Placental epithelial cell (primary cell): ENCODE results near the gene CPLANE2. TPM values are rescaled to one million over a fixed set of nuclear protein-coding genes. Genes with fewer than 3 reads are reported as not detected.

Source experiments
- small RNA-seq: library from RNA; depleted of rRNA; stranded (forward); fragments of <200 nt; gene quantifications from one replicate; pipeline ENCODE3, GENCODE V24; 2012
- total RNA-seq: library from RNA; depleted of rRNA; stranded (reverse); fragments of >200 nt; gene quantifications from 2 replicates; pipeline ENCODE4 v1.2.3, GENCODE V29; 2012

The CPLANE2 gene, protein sequence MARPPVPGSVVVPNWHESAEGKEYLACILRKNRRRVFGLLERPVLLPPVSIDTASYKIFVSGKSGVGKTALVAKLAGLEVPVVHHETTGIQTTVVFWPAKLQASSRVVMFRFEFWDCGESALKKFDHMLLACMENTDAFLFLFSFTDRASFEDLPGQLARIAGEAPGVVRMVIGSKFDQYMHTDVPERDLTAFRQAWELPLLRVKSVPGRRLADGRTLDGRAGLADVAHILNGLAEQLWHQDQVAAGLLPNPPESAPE
- total RNA-seq: 7.9 and 13.8 TPM in 2 replicates

DNA sequence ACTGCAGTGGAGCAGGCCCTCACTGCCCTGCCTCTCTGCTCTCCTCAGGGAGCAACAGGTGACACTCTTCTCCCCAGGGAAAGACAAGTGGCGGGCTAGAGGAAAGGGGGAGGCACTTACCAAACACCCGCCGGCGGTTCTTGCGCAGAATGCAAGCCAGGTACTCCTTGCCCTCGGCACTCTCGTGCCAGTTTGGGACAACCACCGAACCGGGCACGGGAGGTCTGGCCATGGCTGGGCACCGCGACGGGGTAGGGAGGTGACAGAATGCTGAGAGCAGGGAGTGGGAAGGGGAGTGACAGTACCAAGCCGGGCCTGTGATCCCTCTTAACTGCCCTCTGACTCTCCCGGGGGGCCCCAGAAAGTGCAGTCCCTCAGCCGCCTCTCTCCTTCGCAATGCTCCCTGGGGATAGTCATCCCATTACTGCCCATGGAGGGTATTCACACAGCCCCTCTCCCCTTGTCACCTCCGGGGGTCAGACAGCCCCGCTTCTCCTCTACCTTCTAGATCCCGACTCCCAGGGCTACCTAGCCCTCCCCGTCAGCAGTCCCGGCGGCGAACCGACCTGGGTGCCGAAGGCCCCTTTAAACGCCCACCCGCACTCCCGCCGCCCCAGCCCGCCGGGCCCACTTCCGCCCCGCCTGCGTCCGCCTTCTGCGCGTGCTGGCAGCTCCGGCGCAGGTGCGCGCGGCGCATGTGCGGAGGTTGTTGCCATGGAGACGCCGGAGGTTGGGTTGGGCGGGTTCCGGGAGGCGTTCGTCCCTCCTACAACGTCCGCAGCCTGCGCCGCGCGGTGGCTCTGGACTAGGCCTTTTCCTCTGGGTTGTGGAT, at the start of gene CPLANE2:
Gene CPLANE2, minus strand, starts transcription at position 673 of the 832 bp plus-strand sequence. Its CDS starts 441 bp downstream, at position 232.

DNA sequence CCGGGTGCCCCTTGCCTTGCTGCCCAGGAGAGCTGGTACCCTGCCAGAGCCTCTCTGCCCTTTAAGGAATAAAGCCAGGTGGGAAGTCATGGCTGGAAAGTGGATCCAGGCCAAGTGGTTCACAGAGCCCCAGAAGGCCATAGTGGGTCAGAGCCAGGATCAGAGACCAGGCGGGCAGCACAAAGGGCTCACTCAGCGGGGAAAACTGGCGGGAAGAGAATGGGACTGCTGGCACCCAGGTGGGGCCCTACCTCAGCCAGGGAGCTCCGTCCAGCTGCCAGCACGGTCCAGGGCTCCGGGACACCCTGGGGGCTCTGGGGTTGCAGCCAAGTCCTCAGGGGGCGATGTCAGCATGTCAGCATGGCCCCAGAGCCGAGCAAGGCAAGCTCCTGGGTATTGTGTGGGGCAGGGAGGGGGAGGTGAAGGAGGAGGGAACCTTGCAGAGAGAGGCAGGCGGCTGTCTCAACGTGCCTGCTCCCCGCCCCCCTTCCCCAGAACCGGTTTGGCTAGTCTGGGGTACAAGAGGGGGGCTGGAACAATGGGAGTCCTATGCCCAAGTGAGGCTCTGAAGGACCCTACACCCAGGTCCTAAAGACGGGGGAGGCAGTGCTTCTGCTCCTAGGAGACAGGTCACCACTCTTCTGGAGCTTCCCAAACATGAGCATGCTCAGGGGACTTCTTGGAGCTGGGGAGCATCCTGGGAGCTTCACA, 24.6 kb downstream of the CPLANE2 start, which contains the start of gene ARHGEF19:
Gene ARHGEF19, minus strand, starts transcription at position 402 of the 711 bp plus-strand sequence. CDS start 3,598 bp downstream, outside the sequence.

Small RNAs within 50 kb of the gene (small RNA-seq; reads per million reads assigned to genes)
- gene MT1XP1: 0.12 reads per million

Other genes with a start within 250 kb of the CPLANE2 start
- gene SRARP, start 232.9 kb downstream of the CPLANE2 start, total RNA-seq: not detected in 2 replicates
- gene HSPB7, start 219.1 kb downstream of the CPLANE2 start, total RNA-seq: 0.22 TPM in 1 of 2 replicates, not detected in the other
- not detected in 2 replicates for gene CLCNKA, start 215.1 kb downstream of the CPLANE2 start, total RNA-seq
- gene CLCNKB, start 193.4 kb downstream of the CPLANE2 start, total RNA-seq: 0.43 and 1.2 TPM in 2 replicates
- not detected in 2 replicates for gene FAM131C, start 163.5 kb downstream of the CPLANE2 start, total RNA-seq
- 2.7 and 28.6 TPM in 2 replicates for gene EPHA2, start 81.1 kb downstream of the CPLANE2 start, total RNA-seq
- gene ARHGEF19, start 24.5 kb downstream of the CPLANE2 start, total RNA-seq: 20.4 and 29.4 TPM in 2 replicates
- gene FBXO42, start 115.3 kb upstream of the CPLANE2 start, total RNA-seq: 19.2 and 21.4 TPM in 2 replicates
- 47.1 and 80.9 TPM in 2 replicates for gene SZRD1, start 130.1 kb upstream of the CPLANE2 start, total RNA-seq
- not detected in 2 replicates for gene SPATA21, start 200.2 kb upstream of the CPLANE2 start, total RNA-seq
- 47.9 and 67.9 TPM in 2 replicates for gene NECAP2, start 203.5 kb upstream of the CPLANE2 start, total RNA-seq